ENCODE measurements around the gene PRKAG2. TPM values are rescaled to one million over a fixed set of nuclear protein-coding genes. Genes with fewer than 3 reads are reported as not detected.

Gene PRKAG2
- total and polyA plus RNA-seq, 2 of the 8 experiments (the other 6 are each of a cell fraction or from before 2014, with no cell fraction given) = 7.5 to 18.1 TPM

GRCh38 chr7:151716323-151716722 lies 160.6 kb downstream of the PRKAG2 start (continued):
- TF ChIP-seq MAX (IDR thresholded peaks at IDR 0.05) (no peak), ATF3 (IDR thresholded peaks at IDR 0.05; ENCODE audit: insufficient read depth, low read depth, low read length) (no peak), RNF2 (IDR thresholded peaks at IDR 0.05; ENCODE audit: borderline replicate concordance, low read depth, low read length, missing control alignments, poor library complexity, severe bottlenecking) (no peak), CHD1 (IDR thresholded peaks at IDR 0.05; ENCODE audit: low read depth, low read length) (no peak)

Measured in H1 (cell line).